OCI-LY3 (cell line): ENCODE data around the gene PCED1A.

Experiments
- EZH2phosphoT487 ChIP-seq: fragments of 200-600 bp; shearing (Covaris generic); IDR thresholded peaks from 2 replicates; pipeline ENCODE4 v1.6.1; 2018; ENCODE audit warnings: antibody characterized with exemption, mixed run types, low read depth
- TF ChIP-seq, protein P1 (sequence below): fragments of 200-600, 300-600 bp; sonication (generic); IDR thresholded peaks from 2 replicates; pipeline ENCODE4 v1.5.1; 2014; ENCODE audit warnings: antibody characterized with exemption, low read length, low read depth

- TF ChIP-seq, protein P1, sequence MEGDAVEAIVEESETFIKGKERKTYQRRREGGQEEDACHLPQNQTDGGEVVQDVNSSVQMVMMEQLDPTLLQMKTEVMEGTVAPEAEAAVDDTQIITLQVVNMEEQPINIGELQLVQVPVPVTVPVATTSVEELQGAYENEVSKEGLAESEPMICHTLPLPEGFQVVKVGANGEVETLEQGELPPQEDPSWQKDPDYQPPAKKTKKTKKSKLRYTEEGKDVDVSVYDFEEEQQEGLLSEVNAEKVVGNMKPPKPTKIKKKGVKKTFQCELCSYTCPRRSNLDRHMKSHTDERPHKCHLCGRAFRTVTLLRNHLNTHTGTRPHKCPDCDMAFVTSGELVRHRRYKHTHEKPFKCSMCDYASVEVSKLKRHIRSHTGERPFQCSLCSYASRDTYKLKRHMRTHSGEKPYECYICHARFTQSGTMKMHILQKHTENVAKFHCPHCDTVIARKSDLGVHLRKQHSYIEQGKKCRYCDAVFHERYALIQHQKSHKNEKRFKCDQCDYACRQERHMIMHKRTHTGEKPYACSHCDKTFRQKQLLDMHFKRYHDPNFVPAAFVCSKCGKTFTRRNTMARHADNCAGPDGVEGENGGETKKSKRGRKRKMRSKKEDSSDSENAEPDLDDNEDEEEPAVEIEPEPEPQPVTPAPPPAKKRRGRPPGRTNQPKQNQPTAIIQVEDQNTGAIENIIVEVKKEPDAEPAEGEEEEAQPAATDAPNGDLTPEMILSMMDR: no peak
- no peak for TF ChIP-seq EZH2phosphoT487
Observed at GRCh38 chr20:2873010-2873746, 32.7 kb upstream of the PCED1A start, which contains the start of gene PTPRA.
